G401 (cell line): ENCODE results near the gene TOE1. TPM values are rescaled to one million over a fixed set of nuclear protein-coding genes. Genes with fewer than 3 reads are reported as not detected.
A peak's percentile ranks its signal among the peaks of the same experiment; 100 is the strongest.
"Not testable (repeated sequence)": the region's sequence is repeated elsewhere in the genome, so short reads cannot be mapped to it uniquely, and the experiment has no call there.

ENCODE experiments used
- DNase-seq: peaks from one replicate; pipeline ENCODE4 v3.0.0-alpha.2; 2015; ENCODE audit warnings: low spot score
- in situ Hi-C: cut with HindIII; loops from 2 replicates; pipeline ENCODE4 v1.10.0; 2016; ENCODE audit warnings: low sequenced_read_pairs, mixed read lengths
- total RNA-seq: library from RNA; depleted of rRNA; stranded (reverse); fragments of >200 nt; shearing (Covaris generic); gene quantifications from 2 replicates; pipeline ENCODE4 v1.2.3, GENCODE V29; 2014

Gene TOE1
- total RNA-seq, 1 experiment from 2014 or later = 25.0 TPM

DNA sequence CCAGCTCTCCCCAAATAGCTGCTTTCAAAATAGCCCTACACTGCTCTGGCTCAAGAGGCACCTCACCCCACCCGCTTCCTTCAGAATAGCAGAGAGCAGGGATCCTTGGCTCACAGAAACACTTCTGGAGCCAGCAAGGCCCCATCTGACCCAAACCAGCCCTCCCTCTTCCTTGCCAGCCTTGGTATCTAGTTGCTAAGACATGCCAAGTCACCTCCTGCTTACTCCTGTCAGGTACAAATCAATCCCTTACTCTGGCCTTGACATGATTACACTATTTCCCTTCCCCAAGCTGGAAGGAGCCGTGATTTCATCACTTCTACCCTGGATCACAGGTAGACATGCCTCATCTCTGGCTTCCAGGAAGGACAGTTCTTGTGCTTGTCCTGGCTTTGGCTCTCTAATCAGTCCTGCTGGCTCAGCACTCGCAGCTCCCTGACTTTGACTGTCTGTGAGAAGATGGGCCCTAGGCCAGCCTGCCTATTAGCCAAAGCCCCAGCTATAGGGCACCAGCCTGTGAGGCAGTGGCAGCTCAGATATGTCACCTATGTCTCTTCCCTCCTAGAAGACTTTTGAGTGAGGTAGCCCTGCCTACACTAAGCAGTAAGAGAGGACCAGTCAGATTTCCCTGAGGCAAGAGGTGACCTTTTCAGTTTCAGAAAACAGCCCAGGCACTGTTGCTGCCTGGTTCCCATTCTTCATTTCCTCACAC, 9.2 kb downstream of the TOE1 start:
- DNase-seq = peak; percentile 96
- in situ Hi-C loops = no loop called here

- DNase-seq = no peak
- in situ Hi-C loops = loop anchor here (25.0 kb wide), 1 partner anchor 161 kb away; the partner anchor contains the start of genes CCDC163, MMACHC and PRDX1
These were observed 11.5 kb downstream of the TOE1 start for GRCh38 chr1:45351508-45351907.

DNA sequence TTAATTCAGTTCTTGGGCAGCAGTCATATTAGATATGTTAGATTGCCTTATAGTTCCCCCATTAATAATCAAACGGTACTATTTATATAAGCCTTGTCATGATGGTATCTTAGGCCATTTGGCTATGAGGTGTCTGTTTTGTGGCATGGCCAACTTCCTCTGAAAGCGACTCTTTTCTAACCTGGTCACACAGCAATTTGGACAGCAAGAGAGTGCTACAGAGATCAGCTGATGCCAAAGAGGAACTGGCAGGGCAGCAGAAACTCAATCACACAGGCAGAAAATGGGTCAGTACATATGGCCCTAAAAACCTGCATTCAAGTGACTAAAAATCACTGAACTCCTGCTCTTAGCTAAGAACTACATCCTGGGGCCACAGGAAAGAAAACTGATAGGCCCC, 13.7 kb downstream of the TOE1 start:
- in situ Hi-C loops = loop anchor here (25.0 kb wide), 1 partner anchor 159 kb away; the partner anchor contains the start of genes CCDC163, MMACHC and PRDX1

DNA sequence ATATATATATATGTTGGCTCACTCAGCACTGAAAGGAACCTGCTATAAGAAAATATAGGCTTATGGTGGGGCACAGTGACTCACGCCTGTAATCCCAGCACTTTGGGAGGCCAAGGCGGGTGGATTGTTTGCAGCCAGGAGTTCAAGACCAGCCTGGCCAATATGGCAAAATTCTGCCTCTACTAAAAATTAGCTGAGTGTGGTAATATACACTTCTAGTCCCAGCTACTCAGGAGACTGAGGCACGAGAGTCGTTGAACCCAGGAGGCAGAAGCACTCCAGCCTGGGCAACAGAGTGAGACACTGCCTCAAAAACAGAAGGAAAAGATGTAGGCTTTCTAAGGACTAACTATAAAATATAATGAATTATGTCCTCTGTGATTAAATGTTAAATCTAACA, 14.9 kb downstream of the TOE1 start:
- in situ Hi-C loops = loop anchor here (25.0 kb wide), 1 partner anchor 157 kb away; the partner anchor contains the start of genes CCDC163, MMACHC and PRDX1
- DNase-seq = no peak

More for the DNA sequence above, 13.7 kb downstream of the TOE1 start:
- DNase-seq = peak; percentile 88

DNA sequence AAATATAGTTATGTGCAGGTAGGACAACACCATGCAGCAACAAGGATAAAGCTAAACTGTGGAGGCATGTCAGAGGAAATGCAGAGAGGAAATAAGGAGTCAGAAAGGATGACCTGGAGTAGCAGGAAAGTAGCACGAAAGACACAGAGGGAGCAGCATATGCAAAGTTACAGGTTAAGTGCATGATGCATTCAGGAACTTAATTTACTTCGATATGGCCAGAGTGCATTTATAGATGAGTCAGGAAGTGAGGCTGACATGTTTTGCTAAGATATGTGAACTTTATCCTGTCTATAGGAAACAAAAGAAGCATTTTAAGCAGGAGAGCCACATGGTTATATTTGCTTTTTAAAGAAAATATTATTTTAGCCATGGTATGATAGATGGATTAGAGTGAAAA, 15.7 kb downstream of the TOE1 start:
- in situ Hi-C loops = loop anchor here (25.0 kb wide), 1 partner anchor 157 kb away; the partner anchor contains the start of genes CCDC163, MMACHC and PRDX1
- DNase-seq = no peak

GRCh38 chr1:45356186-45356585, 16.2 kb downstream of the TOE1 start:
- DNase-seq = no peak
- in situ Hi-C loops = loop anchor here (25.0 kb wide), 1 partner anchor 156 kb away; the partner anchor contains the start of genes CCDC163, MMACHC and PRDX1

- in situ Hi-C loops = loop anchor here (25.0 kb wide), 1 partner anchor 152 kb away; the partner anchor contains the start of genes CCDC163, MMACHC and PRDX1
- peak; percentile 77 for DNase-seq
These were observed 20.0 kb downstream of the TOE1 start for GRCh38 chr1:45359882-45360513.

- in situ Hi-C loops = loop anchor here (25.0 kb wide), 1 partner anchor 151 kb away; the partner anchor contains the start of genes CCDC163, MMACHC and PRDX1
- DNase-seq = not testable (repeated sequence)
These were observed 21.0 kb downstream of the TOE1 start for GRCh38 chr1:45360981-45361380.

- in situ Hi-C loops = loop anchor here (25.0 kb wide), 1 partner anchor 148 kb away; the partner anchor contains the start of genes CCDC163, MMACHC and PRDX1
- no peak for DNase-seq
These were observed 24.3 kb downstream of the TOE1 start for GRCh38 chr1:45364294-45364693.

GRCh38 chr1:45365051-45365450, 25.1 kb downstream of the TOE1 start:
- peak; percentile 26 for DNase-seq
- in situ Hi-C loops = loop anchor here (25.0 kb wide), 1 partner anchor 147 kb away; the partner anchor contains the start of genes CCDC163, MMACHC and PRDX1

GRCh38 chr1:45370575-45370974, 30.6 kb downstream of the TOE1 start:
- in situ Hi-C loops = loop anchor here (25.0 kb wide), 1 partner anchor 142 kb away; the partner anchor contains the start of genes CCDC163, MMACHC and PRDX1
- DNase-seq = no peak

DNA sequence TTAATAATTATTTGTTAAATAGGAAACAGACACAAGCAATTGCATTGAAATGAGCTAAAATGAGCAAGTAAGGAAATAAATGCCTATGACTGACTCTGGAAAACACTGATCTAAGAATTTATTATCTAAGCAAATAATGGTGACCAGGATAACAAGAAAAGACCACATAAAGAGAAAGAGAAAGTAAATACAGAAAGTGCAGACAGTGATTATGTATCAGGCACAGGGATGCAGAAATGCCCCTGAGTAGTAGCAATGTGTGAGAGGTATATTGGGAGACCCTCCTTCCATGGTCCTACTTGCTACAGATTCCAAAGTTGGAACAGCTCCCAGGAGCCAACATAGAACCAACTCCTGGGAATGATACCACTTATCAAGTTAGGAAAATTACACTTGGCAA, 33.6 kb downstream of the TOE1 start:
- no peak for DNase-seq
- in situ Hi-C loops = loop anchor here (25.0 kb wide), 1 partner anchor 139 kb away; the partner anchor contains the start of genes CCDC163, MMACHC and PRDX1

DNA sequence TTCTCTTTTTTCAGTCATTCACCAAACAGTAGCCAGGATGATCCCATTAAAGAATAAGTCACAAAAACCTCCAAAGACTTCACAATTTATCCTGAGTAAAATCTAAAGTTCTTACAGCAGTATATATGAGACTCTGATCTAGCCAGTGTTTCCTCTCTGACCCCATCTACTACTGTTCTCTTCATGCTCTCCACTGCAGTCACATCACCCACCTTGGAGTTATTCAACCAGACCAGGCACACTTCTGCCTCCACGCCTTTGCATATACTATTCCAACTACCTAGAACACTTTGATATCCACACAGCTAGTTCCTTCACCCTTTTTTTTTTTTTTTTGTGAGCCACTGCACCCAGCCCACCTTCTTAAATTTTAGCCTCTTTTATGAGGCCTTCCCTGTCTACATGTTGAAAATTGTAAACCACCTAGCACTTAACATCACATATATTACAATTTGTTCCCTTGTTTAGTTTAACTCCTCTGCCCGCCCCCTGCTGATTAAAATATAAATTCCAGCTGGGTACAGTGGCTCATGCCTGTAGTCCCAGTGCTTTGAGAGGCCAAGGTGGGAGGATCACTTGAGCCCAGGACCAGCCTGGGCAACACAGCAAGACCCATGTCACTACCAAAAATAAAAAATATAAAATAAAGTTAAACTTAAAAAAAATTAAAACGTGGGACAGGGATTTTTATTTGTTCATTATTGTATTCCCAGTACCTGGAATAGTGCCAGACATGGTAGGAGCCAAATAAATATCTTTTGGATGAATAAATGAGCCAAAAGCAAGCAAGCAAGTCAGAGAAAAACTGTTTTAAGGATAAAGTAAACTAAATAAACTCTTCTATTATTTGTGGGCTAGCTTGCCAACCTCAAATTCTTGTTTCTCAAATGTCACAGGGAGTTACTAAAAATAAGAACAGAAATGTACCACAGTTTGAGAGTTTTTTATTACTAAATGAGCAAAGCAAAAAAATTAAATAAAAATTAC, 35.4 kb downstream of the TOE1 start:
- DNase-seq = no peak
- in situ Hi-C loops = no loop called here

- no peak for DNase-seq
- in situ Hi-C loops = no loop called here
These were observed 38.2 kb downstream of the TOE1 start for GRCh38 chr1:45378184-45378583.

GRCh38 chr1:45379524-45379923, 39.6 kb downstream of the TOE1 start:
- in situ Hi-C loops = no loop called here
- DNase-seq = no peak

- in situ Hi-C loops = no loop called here
- no peak for DNase-seq
These were observed 40.2 kb downstream of the TOE1 start for GRCh38 chr1:45380125-45380524.

DNA sequence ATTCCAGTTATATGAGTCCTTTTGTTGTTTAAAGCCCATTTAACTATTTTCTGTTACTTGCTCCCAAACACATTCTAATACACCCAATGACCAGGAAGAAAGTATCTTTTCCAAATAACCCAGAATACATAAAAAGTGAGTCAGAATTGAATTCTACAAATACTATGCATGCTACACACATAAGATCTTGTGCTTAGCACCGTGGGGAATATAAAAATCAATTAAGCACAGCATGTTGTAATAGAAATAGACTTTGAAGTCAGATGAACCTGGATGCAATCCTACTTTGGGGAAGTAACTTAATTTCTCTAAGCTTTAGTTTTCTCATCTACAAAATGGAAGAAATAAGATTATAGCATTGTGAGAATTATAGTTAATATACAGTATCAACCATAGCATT, 40.8 kb downstream of the TOE1 start:
- in situ Hi-C loops = no loop called here
- DNase-seq = no peak

DNA sequence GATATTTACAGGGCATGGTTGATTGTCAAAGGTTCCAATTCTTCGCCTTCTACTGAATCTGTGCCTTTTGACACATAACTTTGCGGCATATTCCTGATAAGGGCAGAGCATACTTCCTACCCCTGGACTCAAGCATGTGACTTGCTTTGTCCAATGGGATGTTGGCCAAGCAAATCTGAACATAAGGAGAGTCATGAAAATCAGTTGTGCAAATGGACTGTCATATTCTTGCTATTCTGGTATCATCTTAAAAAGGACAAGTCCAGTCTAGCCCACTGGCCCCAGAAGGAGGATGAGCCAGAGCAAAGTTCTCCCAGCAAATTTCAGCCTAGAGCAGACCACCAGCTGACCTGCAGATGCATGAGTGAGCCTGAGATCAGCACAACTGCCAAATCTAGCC, 41.3 kb downstream of the TOE1 start:
- no peak for DNase-seq
- in situ Hi-C loops = no loop called here

GRCh38 chr1:45383191-45383590, 43.2 kb downstream of the TOE1 start:
- in situ Hi-C loops = no loop called here
- DNase-seq = no peak
